NB4 (cell line): ENCODE measurements around the gene MOV10.

ENCODE experiments used
- DNase-seq: peaks from one replicate; pipeline ENCODE4 v3.0.0; 2010; ENCODE audit warnings: low read depth
- H3K4me3 ChIP-seq: one replicate; pipeline ENCODE4 v1.5.1; 2011; ENCODE audit warnings: mild to moderate bottlenecking, low read depth, low read length, moderate library complexity
- CTCF ChIP-seq: IDR thresholded peaks from one replicate; pipeline ENCODE4 v1.5.1; 2012; ENCODE audit warnings: low read depth, low read length
- MAX ChIP-seq: IDR thresholded peaks from 2 replicates; pipeline ENCODE4 v1.6.1; 2011; ENCODE audit warnings: low read depth, low read length
- MYC ChIP-seq: IDR thresholded peaks from 2 replicates; pipeline ENCODE4 v1.6.1; 2011; ENCODE audit warnings: low read depth, low read length
- POLR2A ChIP-seq: IDR thresholded peaks from 2 replicates; pipeline ENCODE4 v1.6.1; 2011; ENCODE audit warnings: mild to moderate bottlenecking; ENCODE audit not compliant: insufficient read length; ENCODE audit errors: extremely low read depth

MOV10 gene

GRCh38 chr1:112692681-112693080, 18.2 kb downstream of the MOV10 start:
- TF ChIP-seq POLR2A, result no peak
- TF ChIP-seq MAX, result no peak
- no peak for TF ChIP-seq MYC
- no peak for TF ChIP-seq CTCF
- no peak overlapping the region for H3K4me3 ChIP-seq
- DNase-seq, result no peak

- DNase-seq, result no peak
- H3K4me3 ChIP-seq, result no peak overlapping the region
- no peak for TF ChIP-seq MYC
- TF ChIP-seq MAX, result no peak
- no peak for TF ChIP-seq CTCF
- no peak for TF ChIP-seq POLR2A
Observed at GRCh38 chr1:112693821-112694220, 19.4 kb downstream of the MOV10 start.

GRCh38 chr1:112694363-112694929, 20.0 kb downstream of the MOV10 start:
- TF ChIP-seq POLR2A (no peak), MAX (no peak), MYC (no peak), CTCF (no peak)
- DNase-seq, result no peak
- no peak overlapping the region for H3K4me3 ChIP-seq

- DNase-seq, result no peak
- no peak for TF ChIP-seq MAX
- TF ChIP-seq MYC, result no peak
- TF ChIP-seq CTCF, result no peak
- TF ChIP-seq POLR2A, result no peak
- no peak overlapping the region for H3K4me3 ChIP-seq
Observed at GRCh38 chr1:112695276-112695675, 20.8 kb downstream of the MOV10 start.

GRCh38 chr1:112696578-112697314, 22.3 kb downstream of the MOV10 start:
- DNase-seq, result no peak
- TF ChIP-seq MAX (no peak), POLR2A (no peak), MYC (no peak), CTCF (no peak)
- no peak overlapping the region for H3K4me3 ChIP-seq
